Measurements from ENCODE around the gene NUDT4. TPM values are rescaled to one million over a fixed set of nuclear protein-coding genes. Genes with fewer than 3 reads are reported as not detected.

NUDT4 gene
- total RNA-seq, 1 experiment from 2014 or later, result 56.5 TPM

DNA sequence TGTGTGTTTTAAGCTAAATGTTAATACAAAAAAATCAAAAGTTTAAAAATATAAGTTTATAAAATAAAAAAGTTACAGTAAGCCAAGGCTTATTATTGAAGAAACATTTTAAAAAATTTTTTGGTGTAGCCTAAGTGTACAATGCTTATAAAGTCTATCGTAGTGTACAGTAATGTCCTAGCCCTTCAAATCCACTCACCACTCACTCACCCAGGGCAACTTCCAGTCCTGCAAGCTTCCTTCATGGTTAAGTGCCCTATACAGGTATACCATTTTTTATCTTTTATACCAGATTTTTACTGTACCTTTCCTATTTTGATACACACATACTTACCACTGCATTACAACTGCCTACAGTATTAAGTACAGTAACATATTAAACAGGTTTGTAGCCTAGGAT, 52.1 kb downstream of the NUDT4 start (continued):
- TF ChIP-seq, protein P1, sequence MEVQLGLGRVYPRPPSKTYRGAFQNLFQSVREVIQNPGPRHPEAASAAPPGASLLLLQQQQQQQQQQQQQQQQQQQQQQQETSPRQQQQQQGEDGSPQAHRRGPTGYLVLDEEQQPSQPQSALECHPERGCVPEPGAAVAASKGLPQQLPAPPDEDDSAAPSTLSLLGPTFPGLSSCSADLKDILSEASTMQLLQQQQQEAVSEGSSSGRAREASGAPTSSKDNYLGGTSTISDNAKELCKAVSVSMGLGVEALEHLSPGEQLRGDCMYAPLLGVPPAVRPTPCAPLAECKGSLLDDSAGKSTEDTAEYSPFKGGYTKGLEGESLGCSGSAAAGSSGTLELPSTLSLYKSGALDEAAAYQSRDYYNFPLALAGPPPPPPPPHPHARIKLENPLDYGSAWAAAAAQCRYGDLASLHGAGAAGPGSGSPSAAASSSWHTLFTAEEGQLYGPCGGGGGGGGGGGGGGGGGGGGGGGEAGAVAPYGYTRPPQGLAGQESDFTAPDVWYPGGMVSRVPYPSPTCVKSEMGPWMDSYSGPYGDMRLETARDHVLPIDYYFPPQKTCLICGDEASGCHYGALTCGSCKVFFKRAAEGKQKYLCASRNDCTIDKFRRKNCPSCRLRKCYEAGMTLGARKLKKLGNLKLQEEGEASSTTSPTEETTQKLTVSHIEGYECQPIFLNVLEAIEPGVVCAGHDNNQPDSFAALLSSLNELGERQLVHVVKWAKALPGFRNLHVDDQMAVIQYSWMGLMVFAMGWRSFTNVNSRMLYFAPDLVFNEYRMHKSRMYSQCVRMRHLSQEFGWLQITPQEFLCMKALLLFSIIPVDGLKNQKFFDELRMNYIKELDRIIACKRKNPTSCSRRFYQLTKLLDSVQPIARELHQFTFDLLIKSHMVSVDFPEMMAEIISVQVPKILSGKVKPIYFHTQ (CRISPR knock-in tag; IDR thresholded peaks at IDR 0.05), result no peak
- TF ChIP-seq, protein P2, sequence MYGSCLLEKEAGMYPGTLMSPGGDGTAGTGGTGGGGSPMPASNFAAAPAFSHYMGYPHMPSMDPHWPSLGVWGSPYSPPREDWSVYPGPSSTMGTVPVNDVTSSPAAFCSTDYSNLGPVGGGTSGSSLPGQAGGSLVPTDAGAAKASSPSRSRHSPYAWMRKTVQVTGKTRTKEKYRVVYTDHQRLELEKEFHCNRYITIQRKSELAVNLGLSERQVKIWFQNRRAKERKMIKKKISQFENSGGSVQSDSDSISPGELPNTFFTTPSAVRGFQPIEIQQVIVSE (CRISPR knock-in tag; IDR thresholded peaks at IDR 0.05; ENCODE audit: borderline replicate concordance), result no peak
- TF ChIP-seq SMAD3 (CRISPR knock-in tag; IDR thresholded peaks at IDR 0.05; ENCODE audit: borderline replicate concordance), result no peak
- no peak for TF ChIP-seq USF2 (CRISPR knock-in tag; IDR thresholded peaks at IDR 0.05)
- TF ChIP-seq FOXK1 (CRISPR knock-in tag; IDR thresholded peaks at IDR 0.05), result no peak
- no peak for TF ChIP-seq ZNF317 (CRISPR knock-in tag; IDR thresholded peaks at IDR 0.05; ENCODE audit: borderline replicate concordance, low read depth)
- TF ChIP-seq ZNF138 (CRISPR knock-in tag; conservative IDR thresholded peaks at IDR 0.05), result no peak
- no peak for TF ChIP-seq ZNF263 (CRISPR knock-in tag; IDR thresholded peaks at IDR 0.05; ENCODE audit: low read depth)
- no peak for TF ChIP-seq TCF7 (CRISPR knock-in tag; IDR thresholded peaks at IDR 0.05; ENCODE audit: low read depth)
- TF ChIP-seq ESRRA (CRISPR knock-in tag; IDR thresholded peaks at IDR 0.05; ENCODE audit: borderline replicate concordance), result no peak
- no peak for TF ChIP-seq KAT7 (CRISPR knock-in tag; IDR thresholded peaks at IDR 0.05; ENCODE audit: borderline replicate concordance)
- no peak for TF ChIP-seq ZNF416 (CRISPR knock-in tag; IDR thresholded peaks at IDR 0.05)
- no peak for TF ChIP-seq IRF1 (CRISPR knock-in tag; IDR thresholded peaks at IDR 0.05)
- TF ChIP-seq, protein P3, sequence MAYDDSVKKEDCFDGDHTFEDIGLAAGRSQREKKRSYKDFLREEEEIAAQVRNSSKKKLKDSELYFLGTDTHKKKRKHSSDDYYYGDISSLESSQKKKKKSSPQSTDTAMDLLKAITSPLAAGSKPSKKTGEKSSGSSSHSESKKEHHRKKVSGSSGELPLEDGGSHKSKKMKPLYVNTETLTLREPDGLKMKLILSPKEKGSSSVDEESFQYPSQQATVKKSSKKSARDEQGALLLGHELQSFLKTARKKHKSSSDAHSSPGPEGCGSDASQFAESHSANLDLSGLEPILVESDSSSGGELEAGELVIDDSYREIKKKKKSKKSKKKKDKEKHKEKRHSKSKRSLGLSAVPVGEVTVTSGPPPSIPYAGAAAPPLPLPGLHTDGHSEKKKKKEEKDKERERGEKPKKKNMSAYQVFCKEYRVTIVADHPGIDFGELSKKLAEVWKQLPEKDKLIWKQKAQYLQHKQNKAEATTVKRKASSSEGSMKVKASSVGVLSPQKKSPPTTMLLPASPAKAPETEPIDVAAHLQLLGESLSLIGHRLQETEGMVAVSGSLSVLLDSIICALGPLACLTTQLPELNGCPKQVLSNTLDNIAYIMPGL (CRISPR knock-in tag; IDR thresholded peaks at IDR 0.05), result no peak
- TF ChIP-seq NR1H2 (CRISPR knock-in tag; IDR thresholded peaks at IDR 0.05), result no peak

- peaks cover 3% of the 10 kb centered on the region; the same call in 1 of the 2 replicates for H3K36me3 Mint-ChIP-seq
- TF ChIP-seq JAZF1 (CRISPR knock-in tag; IDR thresholded peaks at IDR 0.05) (no peak), ATF3 (CRISPR knock-in tag; conservative IDR thresholded peaks at IDR 0.05) (no peak), IRF2 (CRISPR knock-in tag; IDR thresholded peaks at IDR 0.05; ENCODE audit: borderline replicate concordance, low read depth) (no peak), KAT7 (CRISPR knock-in tag; IDR thresholded peaks at IDR 0.05; ENCODE audit: borderline replicate concordance) (no peak), NR2C2 (CRISPR knock-in tag; IDR thresholded peaks at IDR 0.05) (no peak), ZNF396 (CRISPR knock-in tag; IDR thresholded peaks at IDR 0.05; ENCODE audit: borderline replicate concordance) (no peak), CREM (CRISPR knock-in tag; IDR thresholded peaks at IDR 0.05) (no peak), ZNF425 (CRISPR knock-in tag; conservative IDR thresholded peaks at IDR 0.05) (no peak), USF2 (CRISPR knock-in tag; IDR thresholded peaks at IDR 0.05) (no peak), MYBL2 (CRISPR knock-in tag; IDR thresholded peaks at IDR 0.05) (no peak), TP53 (CRISPR knock-in tag; IDR thresholded peaks at IDR 0.05) (no peak), TCF7 (CRISPR knock-in tag; IDR thresholded peaks at IDR 0.05; ENCODE audit: low read depth) (no peak), FOXJ3 (CRISPR knock-in tag; IDR thresholded peaks at IDR 0.05; ENCODE audit: borderline replicate concordance) (no peak), ZNF416 (CRISPR knock-in tag; IDR thresholded peaks at IDR 0.05) (no peak), ETV6 (CRISPR knock-in tag; IDR thresholded peaks at IDR 0.05) (no peak)
- H3K4me3 Mint-ChIP-seq, result no peak overlapping the region
- POLR2A ChIA-PET, result no interaction called here
- ATAC-seq (no peak), DNase-seq (ENCODE audit: low spot score) (no peak)
- CTCF ChIA-PET, result interaction anchor here (1.5 kb wide), 1 partner anchor 11 kb away, joined by 9 read pairs; no protein-coding TSS in a partner anchor
- H3K27ac Mint-ChIP-seq, result no peak overlapping the region; the same call in 1 of the 2 replicates
- no peaks in the 10 kb centered on the region for H3K9me3 Mint-ChIP-seq
- no peaks in the 10 kb centered on the region for H3K27me3 Mint-ChIP-seq (ENCODE audit: low read depth)
- H3K4me1 Mint-ChIP-seq, result peaks cover 34% of the 10 kb centered on the region
Observed at GRCh38 chr12:93430280-93430679, 52.6 kb downstream of the NUDT4 start.
